Erythroblast (primary cell): ENCODE measurements around the gene CNGB1.

ENCODE experiments used
- DNase-seq, 2 experiments: peaks; one replicate each; lab custom pipeline; 2025; lab: John Stamatoyannopoulos, UW
- GATA1 ChIP-seq: IDR thresholded peaks from 2 replicates; pipeline ENCODE4 v1.6.1; 2011; ENCODE audit warnings: low read depth, mild to moderate bottlenecking, control low read depth, low read length, moderate library complexity
- POLR2A ChIP-seq: IDR thresholded peaks from 2 replicates; pipeline ENCODE4 v1.6.1; 2011; ENCODE audit warnings: mild to moderate bottlenecking, low read length

The CNGB1 gene

GRCh38 chr16:57976331-57976796 lies 5.4 kb upstream of the CNGB1 start:
- TF ChIP-seq POLR2A = no peak
- no peak for TF ChIP-seq GATA1
- peak; percentile 75 to 85 for DNase-seq

GRCh38 chr16:57972306-57972705 lies 1.4 kb upstream of the CNGB1 start:
- TF ChIP-seq GATA1 = no peak
- TF ChIP-seq POLR2A = no peak
- DNase-seq = no peak

- DNase-seq = no peak
- TF ChIP-seq POLR2A = no peak
- TF ChIP-seq GATA1 = no peak
Measured at GRCh38 chr16:57971848-57972247, 920 bp upstream of the CNGB1 start.

- DNase-seq = no peak
- TF ChIP-seq POLR2A (no peak), GATA1 (no peak)
Measured at GRCh38 chr16:57970319-57970718, 609 bp downstream of the CNGB1 start.

GRCh38 chr16:57969451-57970123 lies 1.3 kb downstream of the CNGB1 start:
- DNase-seq = no peak
- TF ChIP-seq POLR2A = no peak
- no peak for TF ChIP-seq GATA1

GRCh38 chr16:57967916-57968315 lies 3.0 kb downstream of the CNGB1 start:
- no peak for DNase-seq
- TF ChIP-seq POLR2A (no peak), GATA1 (no peak)

GRCh38 chr16:57966986-57967385 lies 3.9 kb downstream of the CNGB1 start:
- no peak for TF ChIP-seq POLR2A
- no peak for TF ChIP-seq GATA1
- no peak for DNase-seq

- TF ChIP-seq POLR2A = no peak
- TF ChIP-seq GATA1 = no peak
- DNase-seq = no peak
Measured at GRCh38 chr16:57966204-57966771, 4.6 kb downstream of the CNGB1 start.

- TF ChIP-seq GATA1 (no peak), POLR2A (no peak)
- no peak for DNase-seq
Measured at GRCh38 chr16:57964157-57964700, 6.7 kb downstream of the CNGB1 start.

GRCh38 chr16:57962756-57963155 lies 8.2 kb downstream of the CNGB1 start:
- no peak for DNase-seq
- TF ChIP-seq GATA1 (no peak), POLR2A (no peak)

GRCh38 chr16:57962046-57962445 lies 8.9 kb downstream of the CNGB1 start:
- no peak for DNase-seq
- TF ChIP-seq POLR2A (no peak), GATA1 (no peak)

- TF ChIP-seq POLR2A (no peak), GATA1 (no peak)
- no peak for DNase-seq
Measured at GRCh38 chr16:57961538-57961937, 9.4 kb downstream of the CNGB1 start.

- TF ChIP-seq GATA1 (no peak), POLR2A (no peak)
- no peak for DNase-seq
Measured at GRCh38 chr16:57960826-57961472, 10.0 kb downstream of the CNGB1 start.

GRCh38 chr16:57960310-57960709 lies 10.6 kb downstream of the CNGB1 start:
- no peak for TF ChIP-seq POLR2A
- no peak for TF ChIP-seq GATA1
- no peak for DNase-seq
